ENCODE results near the gene MUC4. TPM values are rescaled to one million over a fixed set of nuclear protein-coding genes. Genes with fewer than 3 reads are reported as not detected.

MUC4 gene
- polyA plus RNA-seq, 1 donor from 2014 or later = not detected

- Histone ChIP-seq H3K36me3 (ENCODE audit: insufficient read depth, low read length) (no peaks in the 10 kb centered on the region), H3K4me2 (ENCODE audit: low read length) (no peak overlapping the region), H3K79me2 (replicated peaks; ENCODE audit: insufficient read depth, low read length) (no peaks in the 10 kb centered on the region), H3K27me3 (ENCODE audit: insufficient read depth, low read depth, low read length) (no peaks in the 10 kb centered on the region), H2AFZ (ENCODE audit: low read depth, low read length) (no peak overlapping the region), H4K20me1 (ENCODE audit: insufficient read depth) (no peaks in the 10 kb centered on the region), H3K4me3 (ENCODE audit: low read length) (no peak overlapping the region), H3K9me3 (ENCODE audit: low read length) (no peaks in the 10 kb centered on the region), H3K27ac (ENCODE audit: low read length) (no peak overlapping the region), H3F3A (ENCODE audit: insufficient read depth, low read length, poor library complexity, severe bottlenecking) (no peaks in the 10 kb centered on the region), H3K9ac (ENCODE audit: low read length) (no peak overlapping the region), H3K9me2 (ENCODE audit: insufficient read depth, low read length) (no peaks in the 10 kb centered on the region)
- TF ChIP-seq MXI1 (conservative IDR thresholded peaks at IDR 0.05; ENCODE audit: poor library complexity, severe bottlenecking) = no peak
- no peak for TF ChIP-seq RAD21 (conservative IDR thresholded peaks at IDR 0.05)
- no peak for TF ChIP-seq CTCF (IDR thresholded peaks at IDR 0.05; ENCODE audit: poor library complexity, severe bottlenecking)
- TF ChIP-seq TAF1 (IDR thresholded peaks at IDR 0.05; ENCODE audit: low read depth) = no peak
- TF ChIP-seq POLR2AphosphoS5 (IDR thresholded peaks at IDR 0.05) = no peak
Measured at GRCh38 chr3:195769551-195769950, 42.2 kb downstream of the MUC4 start.

- Histone ChIP-seq H3K9me2 (ENCODE audit: insufficient read depth, low read length) (no peaks in the 10 kb centered on the region), H2AFZ (ENCODE audit: low read depth, low read length) (no peak overlapping the region), H4K20me1 (ENCODE audit: insufficient read depth) (no peaks in the 10 kb centered on the region), H3K4me2 (ENCODE audit: low read length) (no peak overlapping the region), H3K4me3 (ENCODE audit: low read length) (no peak overlapping the region), H3K9ac (ENCODE audit: low read length) (no peak overlapping the region), H3K27me3 (ENCODE audit: insufficient read depth, low read depth, low read length) (no peaks in the 10 kb centered on the region), H3K36me3 (ENCODE audit: insufficient read depth, low read length) (no peaks in the 10 kb centered on the region), H3K79me2 (replicated peaks; ENCODE audit: insufficient read depth, low read length) (no peaks in the 10 kb centered on the region), H3F3A (ENCODE audit: insufficient read depth, low read length, poor library complexity, severe bottlenecking) (no peaks in the 10 kb centered on the region), H3K27ac (ENCODE audit: low read length) (no peak overlapping the region), H3K9me3 (ENCODE audit: low read length) (no peaks in the 10 kb centered on the region)
- TF ChIP-seq RAD21 (conservative IDR thresholded peaks at IDR 0.05) = no peak
- TF ChIP-seq TAF1 (IDR thresholded peaks at IDR 0.05; ENCODE audit: low read depth) = no peak
- TF ChIP-seq CTCF (IDR thresholded peaks at IDR 0.05; ENCODE audit: poor library complexity, severe bottlenecking) = no peak
- TF ChIP-seq POLR2AphosphoS5 (IDR thresholded peaks at IDR 0.05) = no peak
- TF ChIP-seq REST (IDR thresholded peaks at IDR 0.05; ENCODE audit: borderline replicate concordance) = no peak
- no peak for TF ChIP-seq EZH2 (IDR thresholded peaks at IDR 0.05; ENCODE audit: borderline replicate concordance, insufficient read depth, low read length, poor library complexity, severe bottlenecking)
- no peak for TF ChIP-seq SMC3 (conservative IDR thresholded peaks at IDR 0.05; ENCODE audit: poor library complexity)
- TF ChIP-seq EP300 (conservative IDR thresholded peaks at IDR 0.05; ENCODE audit: poor library complexity, severe bottlenecking) = no peak
- TF ChIP-seq MXI1 (conservative IDR thresholded peaks at IDR 0.05; ENCODE audit: poor library complexity, severe bottlenecking) = no peak
Measured at GRCh38 chr3:195768831-195769303, 42.9 kb downstream of the MUC4 start.
